HepG2 (cell line): ENCODE results near the gene NOC2L. TPM values are rescaled to one million over a fixed set of nuclear protein-coding genes. Genes with fewer than 3 reads are reported as not detected.

Experiments
- ARNT2 ChIP-seq: sonication (generic); formaldehyde crosslinking; IDR thresholded peaks from 2 replicates; pipeline ENCODE4 v1.8.0; 2022; ENCODE audit warnings: mild to moderate bottlenecking, low read depth, missing genetic modification reagents, moderate library complexity
- FOXA1 ChIP-seq, 2 experiments: fragments of 450-650 bp in 1 of 2; sonication (generic) in 1 of 2; formaldehyde crosslinking in 1 of 2; IDR thresholded peaks; 2 replicates each; pipeline versions ENCODE4 v1.4.0 to v1.6.1; 2016 to 2020; ENCODE audit warnings: missing genetic modification reagents in 1 of 2
- KAT2B ChIP-seq: fragments of 150-350 bp; IDR thresholded peaks from 2 replicates; pipeline ENCODE4 v1.6.1; 2014; ENCODE audit warnings: low read depth, low read length, borderline replicate concordance
- KAT8 ChIP-seq: IDR thresholded peaks from 2 replicates; pipeline ENCODE4 v1.6.1; 2016; ENCODE audit warnings: missing genetic modification reagents, missing compliant biosample characterization
- RFX3 ChIP-seq: IDR thresholded peaks from 2 replicates; pipeline ENCODE4 v1.6.1; 2016; ENCODE audit warnings: missing biosample characterization, missing genetic modification reagents
- RFX5 ChIP-seq: IDR thresholded peaks from 2 replicates; pipeline ENCODE4 v1.6.1; 2011; ENCODE audit warnings: low read depth, low read length, improper control_type of control experiment
- SMAD3 ChIP-seq: sonication (generic); formaldehyde crosslinking; IDR thresholded peaks from 2 replicates; pipeline ENCODE4 v1.4.0; 2020; ENCODE audit warnings: missing genetic modification reagents
- SNAPC2 ChIP-seq: sonication (generic); formaldehyde crosslinking; IDR thresholded peaks from 2 replicates; pipeline ENCODE4 v1.8.1; 2022; ENCODE audit warnings: mild to moderate bottlenecking, missing genetic modification reagents
- TAF1 ChIP-seq: sonication (generic); formaldehyde crosslinking; IDR thresholded peaks from 2 replicates; pipeline ENCODE4 v1.4.0; 2020; ENCODE audit warnings: missing genetic modification reagents
- TBP ChIP-seq: sonication (generic); formaldehyde crosslinking; IDR thresholded peaks from 2 replicates; pipeline ENCODE4 v1.5.0; 2020; ENCODE audit warnings: missing genetic modification reagents
- ZNF234 ChIP-seq: sonication (generic); formaldehyde crosslinking; conservative IDR thresholded peaks from 2 replicates; pipeline ENCODE4 v1.5.1; 2020; ENCODE audit warnings: mild to moderate bottlenecking, missing genetic modification reagents
- ZNF251 ChIP-seq: sonication (generic); formaldehyde crosslinking; IDR thresholded peaks from 2 replicates; pipeline ENCODE4 v1.9.0; 2021; ENCODE audit warnings: mild to moderate bottlenecking, missing genetic modification reagents
- ZNF484 ChIP-seq: sonication (generic); formaldehyde crosslinking; IDR thresholded peaks from 2 replicates; pipeline ENCODE4 v1.5.1; 2020; ENCODE audit warnings: mild to moderate bottlenecking, low read depth, missing genetic modification reagents, borderline replicate concordance
- ZNF589 ChIP-seq: sonication (generic); formaldehyde crosslinking; conservative IDR thresholded peaks from 2 replicates; pipeline ENCODE4 v1.8.0; 2022; ENCODE audit warnings: mild to moderate bottlenecking, moderate library complexity, missing genetic modification reagents
- ZNF660 ChIP-seq: sonication (generic); formaldehyde crosslinking; IDR thresholded peaks from 2 replicates; pipeline ENCODE4 v1.5.1; 2020; ENCODE audit warnings: mild to moderate bottlenecking, low read depth, missing genetic modification reagents, borderline replicate concordance
- ZNF781 ChIP-seq: sonication (generic); formaldehyde crosslinking; IDR thresholded peaks from 2 replicates; pipeline ENCODE4 v1.5.1; 2020; ENCODE audit warnings: borderline replicate concordance, mild to moderate bottlenecking, missing genetic modification reagents; ENCODE audit errors: not compliant biosample characterization
- polyA plus RNA-seq, 8 experiments: library from polyadenylated mRNA; depleted of rRNA in 3 of 8; stranded (reverse) in 7 of 8; unstranded in 1 of 8; fragments of >200 nt; fragmentation: Illumina TruSeq in 4 of 8; extraction: Trizol in 4 of 8; gene quantifications; 2 replicates each; pipeline versions ENCODE4 v1.2.1 to v1.2.3, GENCODE V29; 2011 to 2016; ENCODE audit warnings: low read depth in 4 of 8, missing spikeins in 1 of 8, mixed read lengths in 1 of 8; ENCODE audit not compliant: insufficient read depth in 1 of 8
- total RNA-seq, 5 experiments: library from RNA; depleted of rRNA; stranded (reverse); fragments of >200 nt; fragmentation: Illumina TruSeq; extraction: Trizol; gene quantifications; 2 replicates each; pipeline ENCODE4 v1.2.3, GENCODE V29; 2016; ENCODE audit warnings: low read depth in 1 of 5
- TF ChIP-seq, protein P1 (sequence below): sonication (generic); formaldehyde crosslinking; IDR thresholded peaks from 2 replicates; pipeline ENCODE4 v1.4.0; 2020; ENCODE audit warnings: low read depth, missing genetic modification reagents
- TF ChIP-seq, protein P2 (sequence below), 2 experiments: sonication (generic) in 1 of 2; formaldehyde crosslinking in 1 of 2; IDR thresholded peaks; 2 replicates each; pipeline versions ENCODE4 v1.4.0 to v1.6.1; 2016 to 2020; ENCODE audit warnings: borderline replicate concordance in 1 of 2, low read depth in 1 of 2, mild to moderate bottlenecking in 1 of 2, missing genetic modification reagents in 1 of 2
- TF ChIP-seq, protein P3 (sequence below): sonication (generic); formaldehyde crosslinking; IDR thresholded peaks from 2 replicates; pipeline ENCODE4 v1.4.0; 2020; ENCODE audit warnings: missing genetic modification reagents

NOC2L gene
- total and polyA plus RNA-seq, 2 of the 13 experiments (the other 11 are each of a cell fraction or from before 2014, with no cell fraction given) = 32.0 to 103 TPM

DNA sequence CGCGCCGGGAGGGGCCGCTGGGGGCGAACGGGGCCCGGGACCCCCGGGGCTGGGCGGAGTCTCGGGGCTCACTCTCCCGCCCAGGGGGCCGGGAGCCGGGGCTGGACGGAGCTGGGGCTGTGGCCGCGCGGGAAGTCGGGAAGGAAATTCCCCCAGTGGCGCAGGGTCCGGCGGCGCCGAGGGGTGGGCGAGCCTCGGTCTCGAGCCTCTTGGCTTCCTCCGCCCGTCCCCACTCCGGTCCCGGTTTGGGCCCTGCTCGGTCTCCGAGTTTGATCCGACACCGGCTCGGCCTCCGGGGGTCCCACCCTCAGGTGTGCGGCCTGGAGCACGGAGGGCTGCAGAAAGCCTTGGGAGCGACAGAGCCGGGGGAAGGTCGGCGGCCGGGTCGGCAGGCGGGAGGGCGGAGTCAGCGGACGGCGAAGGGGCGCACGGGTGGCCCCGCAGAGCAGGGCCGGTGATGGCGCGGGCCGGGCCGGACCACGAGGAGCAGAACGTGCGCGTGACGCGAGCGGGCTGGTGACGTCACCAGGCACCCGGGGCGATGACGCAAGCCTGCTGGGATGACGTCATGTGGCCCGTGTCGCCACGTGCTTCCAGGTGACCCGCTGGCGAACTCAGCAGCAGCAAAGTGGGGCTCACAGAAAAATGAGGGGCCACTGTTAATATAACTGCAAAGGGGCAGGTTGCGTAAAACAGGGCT lies 41.5 kb upstream of the NOC2L start (continued):
- TF ChIP-seq, protein P1, sequence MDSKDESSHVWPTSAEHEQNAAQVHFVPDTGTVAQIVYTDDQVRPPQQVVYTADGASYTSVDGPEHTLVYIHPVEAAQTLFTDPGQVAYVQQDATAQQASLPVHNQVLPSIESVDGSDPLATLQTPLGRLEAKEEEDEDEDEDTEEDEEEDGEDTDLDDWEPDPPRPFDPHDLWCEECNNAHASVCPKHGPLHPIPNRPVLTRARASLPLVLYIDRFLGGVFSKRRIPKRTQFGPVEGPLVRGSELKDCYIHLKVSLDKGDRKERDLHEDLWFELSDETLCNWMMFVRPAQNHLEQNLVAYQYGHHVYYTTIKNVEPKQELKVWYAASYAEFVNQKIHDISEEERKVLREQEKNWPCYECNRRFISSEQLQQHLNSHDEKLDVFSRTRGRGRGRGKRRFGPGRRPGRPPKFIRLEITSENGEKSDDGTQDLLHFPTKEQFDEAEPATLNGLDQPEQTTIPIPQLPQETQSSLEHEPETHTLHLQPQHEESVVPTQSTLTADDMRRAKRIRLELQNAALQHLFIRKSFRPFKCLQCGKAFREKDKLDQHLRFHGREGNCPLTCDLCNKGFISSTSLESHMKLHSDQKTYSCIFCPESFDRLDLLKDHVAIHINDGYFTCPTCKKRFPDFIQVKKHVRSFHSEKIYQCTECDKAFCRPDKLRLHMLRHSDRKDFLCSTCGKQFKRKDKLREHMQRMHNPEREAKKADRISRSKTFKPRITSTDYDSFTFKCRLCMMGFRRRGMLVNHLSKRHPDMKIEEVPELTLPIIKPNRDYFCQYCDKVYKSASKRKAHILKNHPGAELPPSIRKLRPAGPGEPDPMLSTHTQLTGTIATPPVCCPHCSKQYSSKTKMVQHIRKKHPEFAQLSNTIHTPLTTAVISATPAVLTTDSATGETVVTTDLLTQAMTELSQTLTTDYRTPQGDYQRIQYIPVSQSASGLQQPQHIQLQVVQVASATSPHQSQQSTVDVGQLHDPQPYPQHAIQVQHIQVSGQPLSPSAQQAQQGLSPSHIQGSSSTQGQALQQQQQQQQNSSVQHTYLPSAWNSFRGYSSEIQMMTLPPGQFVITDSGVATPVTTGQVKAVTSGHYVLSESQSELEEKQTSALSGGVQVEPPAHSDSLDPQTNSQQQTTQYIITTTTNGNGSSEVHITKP (CRISPR knock-in tag) = 0 out of 2 replicates have a peak, but pooled peaks have one; percentile 5
- TF ChIP-seq RFX3 = no peak
- no peak for TF ChIP-seq ZNF781 (CRISPR knock-in tag)
- TF ChIP-seq TAF1 = peak; percentile 82
- 0 out of 2 replicates have a peak, but pooled peaks have one; percentile 71 for TF ChIP-seq TBP (CRISPR knock-in tag)
- no peak for TF ChIP-seq KAT2B
- TF ChIP-seq SMAD3 (CRISPR knock-in tag) = 0 out of 2 replicates have a peak, but pooled peaks have one; percentile 21
- TF ChIP-seq ZNF660 (CRISPR knock-in tag) = no peak
- peak; percentile 73; the same call in 1 of the 2 replicates for TF ChIP-seq KAT8 (CRISPR knock-in tag)
- TF ChIP-seq, protein P2, sequence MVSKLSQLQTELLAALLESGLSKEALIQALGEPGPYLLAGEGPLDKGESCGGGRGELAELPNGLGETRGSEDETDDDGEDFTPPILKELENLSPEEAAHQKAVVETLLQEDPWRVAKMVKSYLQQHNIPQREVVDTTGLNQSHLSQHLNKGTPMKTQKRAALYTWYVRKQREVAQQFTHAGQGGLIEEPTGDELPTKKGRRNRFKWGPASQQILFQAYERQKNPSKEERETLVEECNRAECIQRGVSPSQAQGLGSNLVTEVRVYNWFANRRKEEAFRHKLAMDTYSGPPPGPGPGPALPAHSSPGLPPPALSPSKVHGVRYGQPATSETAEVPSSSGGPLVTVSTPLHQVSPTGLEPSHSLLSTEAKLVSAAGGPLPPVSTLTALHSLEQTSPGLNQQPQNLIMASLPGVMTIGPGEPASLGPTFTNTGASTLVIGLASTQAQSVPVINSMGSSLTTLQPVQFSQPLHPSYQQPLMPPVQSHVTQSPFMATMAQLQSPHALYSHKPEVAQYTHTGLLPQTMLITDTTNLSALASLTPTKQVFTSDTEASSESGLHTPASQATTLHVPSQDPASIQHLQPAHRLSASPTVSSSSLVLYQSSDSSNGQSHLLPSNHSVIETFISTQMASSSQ (IDR thresholded peaks at IDR 0.05; ENCODE audit: low read depth) = no peak
- TF ChIP-seq, protein P2 (CRISPR knock-in tag; IDR thresholded peaks at IDR 0.05; ENCODE audit: borderline replicate concordance) = peak; percentile 75
- TF ChIP-seq RFX5 = peak; percentile 79
- peak; percentile 99 for TF ChIP-seq ZNF234 (CRISPR knock-in tag)
- TF ChIP-seq, protein P3, sequence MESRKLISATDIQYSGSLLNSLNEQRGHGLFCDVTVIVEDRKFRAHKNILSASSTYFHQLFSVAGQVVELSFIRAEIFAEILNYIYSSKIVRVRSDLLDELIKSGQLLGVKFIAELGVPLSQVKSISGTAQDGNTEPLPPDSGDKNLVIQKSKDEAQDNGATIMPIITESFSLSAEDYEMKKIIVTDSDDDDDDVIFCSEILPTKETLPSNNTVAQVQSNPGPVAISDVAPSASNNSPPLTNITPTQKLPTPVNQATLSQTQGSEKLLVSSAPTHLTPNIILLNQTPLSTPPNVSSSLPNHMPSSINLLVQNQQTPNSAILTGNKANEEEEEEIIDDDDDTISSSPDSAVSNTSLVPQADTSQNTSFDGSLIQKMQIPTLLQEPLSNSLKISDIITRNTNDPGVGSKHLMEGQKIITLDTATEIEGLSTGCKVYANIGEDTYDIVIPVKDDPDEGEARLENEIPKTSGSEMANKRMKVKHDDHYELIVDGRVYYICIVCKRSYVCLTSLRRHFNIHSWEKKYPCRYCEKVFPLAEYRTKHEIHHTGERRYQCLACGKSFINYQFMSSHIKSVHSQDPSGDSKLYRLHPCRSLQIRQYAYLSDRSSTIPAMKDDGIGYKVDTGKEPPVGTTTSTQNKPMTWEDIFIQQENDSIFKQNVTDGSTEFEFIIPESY = peak; percentile 64; the same call in 1 of the 2 replicates
- TF ChIP-seq FOXA1 (IDR thresholded peaks at IDR 0.05) = no peak
- TF ChIP-seq FOXA1 (CRISPR knock-in tag; IDR thresholded peaks at IDR 0.05) = no peak
- TF ChIP-seq ZNF589 (CRISPR knock-in tag) = no peak; the same call in 1 of the 2 replicates
- no peak for TF ChIP-seq ZNF484 (CRISPR knock-in tag)
- TF ChIP-seq ZNF251 (CRISPR knock-in tag) = 0 out of 2 replicates have a peak, but pooled peaks have one; percentile 33
- peak; percentile 33; the same call in 1 of the 2 replicates for TF ChIP-seq SNAPC2
- no peak; the same call in none of the 2 replicates for TF ChIP-seq ARNT2 (CRISPR knock-in tag)
